ENCODE results near the gene TMEM259. TPM values are rescaled to one million over a fixed set of nuclear protein-coding genes. Genes with fewer than 3 reads are reported as not detected.

Gene TMEM259
- total and polyA plus RNA-seq, 8 donors: 59.7 to 536 (median 238) TPM

- no peak overlapping the region for H3K4me3 ChIP-seq
- WGBS, 5 donors: 73 to 85% (median 80%) methylated on average over 20 to 31 of the region's 31 CpGs
- DNase-seq: no peak
- peaks cover 0 to 5% (median 5%) of the 10 kb centered on the region in 4 donors for H3K4me1 ChIP-seq
- H3K36me3 ChIP-seq: peaks cover 0 to 54% (median 47%) of the 10 kb centered on the region in 4 donors
- H3K27ac ChIP-seq: no peak overlapping the region
- intact Hi-C loops (cut with DNase I; ENCODE audit: low total_unique reads): no loop called here
- TF ChIP-seq POLR2A (IDR thresholded peaks at IDR 0.05) (no peak), EP300 (IDR thresholded peaks at IDR 0.05) (no peak), CTCF (IDR thresholded peaks at IDR 0.05) (no peak), POLR2AphosphoS5 (IDR thresholded peaks at IDR 0.05) (no peak)
- H3K9me3 ChIP-seq: no peaks in the 10 kb centered on the region
- no peaks in the 10 kb centered on the region for H3K27me3 ChIP-seq
Measured at GRCh38 chr19:962683-963400, 58.1 kb downstream of the TMEM259 start.

GRCh38 chr19:961866-962620, 58.9 kb downstream of the TMEM259 start:
- H3K27ac ChIP-seq: no peak overlapping the region
- 43 to 60% (median 55%) methylated on average over 12 to 14 of the region's 14 CpGs for WGBS, 5 donors
- intact Hi-C loops (cut with DNase I; ENCODE audit: low total_unique reads): no loop called here
- no peaks in the 10 kb centered on the region for H3K27me3 ChIP-seq
- peaks cover 0 to 48% (median 40%) of the 10 kb centered on the region in 4 donors for H3K36me3 ChIP-seq
- H3K9me3 ChIP-seq: no peaks in the 10 kb centered on the region
- peak in 1 of 2 donors; percentile 93 for DNase-seq
- H3K4me1 ChIP-seq: peaks cover 0 to 7% (median 6%) of the 10 kb centered on the region in 4 donors
- TF ChIP-seq CTCF (IDR thresholded peaks at IDR 0.05): no peak
- no peak for TF ChIP-seq EP300 (IDR thresholded peaks at IDR 0.05)
- no peak for TF ChIP-seq POLR2AphosphoS5 (IDR thresholded peaks at IDR 0.05)
- no peak for TF ChIP-seq POLR2A (IDR thresholded peaks at IDR 0.05)
- no peak overlapping the region for H3K4me3 ChIP-seq

GRCh38 chr19:960601-960938, 60.4 kb downstream of the TMEM259 start:
- Histone ChIP-seq H3K27me3 (no peaks in the 10 kb centered on the region), H3K4me1 (peaks cover 0 to 16% (median 13%) of the 10 kb centered on the region in 4 donors), H3K9me3 (no peaks in the 10 kb centered on the region), H3K27ac (no peak overlapping the region), H3K36me3 (peaks cover 0 to 40% (median 30%) of the 10 kb centered on the region in 4 donors), H3K4me3 (no peak overlapping the region)
- 67 to 84% (median 76%) methylated on average over 3 to 8 of the region's 8 CpGs for WGBS, 5 donors
- intact Hi-C loops (cut with DNase I; ENCODE audit: low total_unique reads): no loop called here
- peak in 1 of 2 donors; percentile 26 for DNase-seq
- TF ChIP-seq POLR2AphosphoS5 (IDR thresholded peaks at IDR 0.05): no peak

- Histone ChIP-seq H3K36me3 (peaks cover 0 to 34% (median 24%) of the 10 kb centered on the region in 4 donors), H3K27me3 (no peaks in the 10 kb centered on the region)
- TF ChIP-seq CTCF (IDR thresholded peaks at IDR 0.05) (no peak), POLR2A (IDR thresholded peaks at IDR 0.05) (no peak), POLR2AphosphoS5 (IDR thresholded peaks at IDR 0.05) (no peak), EP300 (IDR thresholded peaks at IDR 0.05) (no peak)
Measured at GRCh38 chr19:960020-960419, 60.9 kb downstream of the TMEM259 start.

More at GRCh38 chr19:960020-960419, 60.9 kb downstream of the TMEM259 start:
- intact Hi-C loops (cut with DNase I; ENCODE audit: low total_unique reads): no loop called here
- peaks cover 0 to 16% (median 13%) of the 10 kb centered on the region in 4 donors for H3K4me1 ChIP-seq
- no peak overlapping the region for H3K4me3 ChIP-seq
- peak in 1 of 2 donors; percentile 51 for DNase-seq
- WGBS, 5 donors: 57 to 77% (median 72%) methylated on average over 7 to 12 of the region's 12 CpGs
- H3K9me3 ChIP-seq: no peaks in the 10 kb centered on the region
- no peak overlapping the region for H3K27ac ChIP-seq

Small RNAs within 50 kb of the gene (small RNA-seq; reads per million reads assigned to genes)
- 0 to 0.10 (median 0) reads per million in 4 donors for gene RNU6-2

Other genes with a start within 250 kb of the TMEM259 start
- gene PTBP1, start 223.7 kb downstream of the TMEM259 start, total RNA-seq: 100 to 1,000 TPM in 4 of 5 donors, 10 to 100 TPM in 1; 92.9 to 539 (median 173) TPM
- 10 to 100 TPM; 74.8 to 80.9 (median 74.8) TPM for gene PTBP1, start 223.7 kb downstream of the TMEM259 start, polyA plus RNA-seq
- under 1 TPM in 1 of 5 donors, not detected in 4; 0.55 TPM for gene PLPPR3, start 199.2 kb downstream of the TMEM259 start, total RNA-seq
- gene PLPPR3, start 199.2 kb downstream of the TMEM259 start, polyA plus RNA-seq: under 1 TPM in 1 of 3 donors, not detected in 2; 0.46 TPM
- gene AZU1, start 193.3 kb downstream of the TMEM259 start, total RNA-seq: under 1 TPM in 1 of 5 donors, not detected in 4; 0.55 TPM
- gene AZU1, start 193.3 kb downstream of the TMEM259 start, polyA plus RNA-seq: 1 to 10 TPM in 1 of 3 donors, under 1 TPM in 2; 0.53 to 1.5 (median 1.00) TPM
- 1 to 10 TPM in 1 of 5 donors, not detected in 4; 2.6 TPM for gene PRTN3, start 180.1 kb downstream of the TMEM259 start, total RNA-seq
- under 1 TPM in 1 of 3 donors, not detected in 2; 0.15 TPM for gene PRTN3, start 180.1 kb downstream of the TMEM259 start, polyA plus RNA-seq
- 10 to 100 TPM in 1 of 5 donors, 1 to 10 TPM in 1, not detected in 3; 2.9 to 10.5 TPM for gene ELANE, start 168.8 kb downstream of the TMEM259 start, total RNA-seq
- 1 to 10 TPM in 2 of 3 donors, not detected in 1; 1.1 to 3.4 TPM for gene ELANE, start 168.8 kb downstream of the TMEM259 start, polyA plus RNA-seq
- 1,000 to 10,000 TPM in 1 of 5 donors, 100 to 1,000 TPM in 3, 10 to 100 TPM in 1; 36.6 to 1,275 (median 118) TPM for gene CFD, start 161.5 kb downstream of the TMEM259 start, total RNA-seq
- gene CFD, start 161.5 kb downstream of the TMEM259 start, polyA plus RNA-seq: 100 to 1,000 TPM in 2 of 3 donors, 10 to 100 TPM in 1; 48.7 to 204 (median 140) TPM
- 100 to 1,000 TPM in 2 of 5 donors, 10 to 100 TPM in 3; 16.7 to 126 (median 82.1) TPM for gene MED16, start 127.9 kb downstream of the TMEM259 start, total RNA-seq
- gene MED16, start 127.9 kb downstream of the TMEM259 start, polyA plus RNA-seq: 10 to 100 TPM; 49.0 to 74.0 (median 54.7) TPM
- gene RNU6-9, start 127.6 kb downstream of the TMEM259 start, total RNA-seq: not detected
- gene RNU6-9, start 127.6 kb downstream of the TMEM259 start, polyA plus RNA-seq: not detected
- 10 to 100 TPM in 3 of 5 donors, 1 to 10 TPM in 2; 5.8 to 62.0 (median 29.7) TPM for gene R3HDM4, start 107.9 kb downstream of the TMEM259 start, total RNA-seq
- 10 to 100 TPM; 47.1 to 63.8 (median 60.0) TPM for gene R3HDM4, start 107.9 kb downstream of the TMEM259 start, polyA plus RNA-seq
- gene KISS1R, start 103.8 kb downstream of the TMEM259 start, total RNA-seq: not detected
- not detected for gene KISS1R, start 103.8 kb downstream of the TMEM259 start, polyA plus RNA-seq
- 10 to 100 TPM in 2 of 5 donors, 1 to 10 TPM in 2, not detected in 1; 1.8 to 23.5 (median 8.6) TPM for gene ARID3A, start 95.1 kb downstream of the TMEM259 start, total RNA-seq
- gene ARID3A, start 95.1 kb downstream of the TMEM259 start, polyA plus RNA-seq: 1 to 10 TPM; 1.1 to 4.3 (median 2.1) TPM
- 100 to 1,000 TPM in 2 of 5 donors, 10 to 100 TPM in 3; 19.1 to 410 (median 67.7) TPM for gene WDR18, start 36.8 kb downstream of the TMEM259 start, total RNA-seq
- gene WDR18, start 36.8 kb downstream of the TMEM259 start, polyA plus RNA-seq: 10 to 100 TPM; 44.4 to 81.3 (median 51.9) TPM
- not detected for gene GRIN3B, start 20.7 kb downstream of the TMEM259 start, total RNA-seq
- gene GRIN3B, start 20.7 kb downstream of the TMEM259 start, polyA plus RNA-seq: under 1 TPM in 1 of 3 donors, not detected in 2; 0.03 TPM
- not detected for gene RNU6-2, start 399 bp upstream of the TMEM259 start, total RNA-seq
- not detected for gene RNU6-2, start 399 bp upstream of the TMEM259 start, polyA plus RNA-seq
- 10 to 100 TPM in 4 of 5 donors, 1 to 10 TPM in 1; 7.0 to 98.5 (median 56.4) TPM for gene CNN2, start 5.5 kb upstream of the TMEM259 start, total RNA-seq
- gene CNN2, start 5.5 kb upstream of the TMEM259 start, polyA plus RNA-seq: 10 to 100 TPM; 85.1 to 93.9 (median 91.8) TPM
- gene ABCA7, start 19.0 kb upstream of the TMEM259 start, total RNA-seq: 100 to 1,000 TPM in 1 of 5 donors, 10 to 100 TPM in 3, 1 to 10 TPM in 1; 5.1 to 144 (median 38.8) TPM
- gene ABCA7, start 19.0 kb upstream of the TMEM259 start, polyA plus RNA-seq: 10 to 100 TPM; 14.2 to 31.6 (median 22.0) TPM
- 100 to 1,000 TPM in 1 of 5 donors, 10 to 100 TPM in 4; 14.3 to 211 (median 22.3) TPM for gene ARHGAP45, start 46.0 kb upstream of the TMEM259 start, total RNA-seq
- gene ARHGAP45, start 46.0 kb upstream of the TMEM259 start, polyA plus RNA-seq: 10 to 100 TPM; 12.2 to 15.4 (median 14.0) TPM
- gene POLR2E, start 74.3 kb upstream of the TMEM259 start, total RNA-seq: 100 to 1,000 TPM in 1 of 5 donors, 10 to 100 TPM in 4; 24.5 to 361 (median 40.6) TPM
- 100 to 1,000 TPM; 109 to 128 (median 123) TPM for gene POLR2E, start 74.3 kb upstream of the TMEM259 start, polyA plus RNA-seq
- 100 to 1,000 TPM in 4 of 5 donors, 10 to 100 TPM in 1; 90.0 to 710 (median 158) TPM for gene GPX4, start 82.9 kb upstream of the TMEM259 start, total RNA-seq
- 100 to 1,000 TPM; 433 to 532 (median 509) TPM for gene GPX4, start 82.9 kb upstream of the TMEM259 start, polyA plus RNA-seq
- 10 to 100 TPM; 19.3 to 74.7 (median 63.5) TPM for gene SBNO2, start 153.1 kb upstream of the TMEM259 start, total RNA-seq
- gene SBNO2, start 153.1 kb upstream of the TMEM259 start, polyA plus RNA-seq: 10 to 100 TPM; 16.3 to 36.1 (median 23.6) TPM
- 100 to 1,000 TPM in 1 of 5 donors, 10 to 100 TPM in 4; 55.1 to 368 (median 82.3) TPM for gene STK11, start 184.7 kb upstream of the TMEM259 start, total RNA-seq
- 10 to 100 TPM; 43.1 to 65.3 (median 48.8) TPM for gene STK11, start 184.7 kb upstream of the TMEM259 start, polyA plus RNA-seq
- 1 to 10 TPM in 2 of 5 donors, not detected in 3; 1.3 to 8.9 TPM for gene CBARP, start 216.9 kb upstream of the TMEM259 start, total RNA-seq
- gene CBARP, start 216.9 kb upstream of the TMEM259 start, polyA plus RNA-seq: under 1 TPM in 2 of 3 donors, not detected in 1; 0.19 to 0.28 TPM
- gene ATP5F1D, start 220.6 kb upstream of the TMEM259 start, total RNA-seq: 100 to 1,000 TPM in 2 of 5 donors, 10 to 100 TPM in 3; 26.4 to 905 (median 37.9) TPM
- 100 to 1,000 TPM; 355 to 508 (median 358) TPM for gene ATP5F1D, start 220.6 kb upstream of the TMEM259 start, polyA plus RNA-seq
- 100 to 1,000 TPM in 1 of 5 donors, 10 to 100 TPM in 4; 31.6 to 118 (median 54.6) TPM for gene MIDN, start 227.5 kb upstream of the TMEM259 start, total RNA-seq
- gene MIDN, start 227.5 kb upstream of the TMEM259 start, polyA plus RNA-seq: 10 to 100 TPM; 17.0 to 29.2 (median 21.0) TPM
- gene CIRBP, start 248.2 kb upstream of the TMEM259 start, total RNA-seq: 100 to 1,000 TPM; 250 to 520 (median 327) TPM
- 100 to 1,000 TPM; 307 to 686 (median 385) TPM for gene CIRBP, start 248.2 kb upstream of the TMEM259 start, polyA plus RNA-seq